B cell (primary cell): ENCODE results near the gene TAPBPL. TPM values are rescaled to one million over a fixed set of nuclear protein-coding genes. Genes with fewer than 3 reads are reported as not detected.

ENCODE experiments used
- ATAC-seq: fragments of 200-7000 bp; cut with Tn5 transposase; one replicate; pipeline ENCODE4 v1.10.0; 2021; ENCODE audit warnings: low read depth, mild to moderate bottlenecking, moderate number of reproducible peaks, moderate library complexity
- CTCF ChIA-PET: fragments of 350-600 bp; sonication (Branson Sonifier 250); formaldehyde crosslinking; loops from one replicate; lab custom pipeline; 2021; ENCODE audit warnings: antibody characterized with exemption, inconsistent platforms; lab: Charles Lee
- POLR2A ChIA-PET: fragments of 350-600 bp; sonication (Branson Sonifier 250); formaldehyde crosslinking; loops from one replicate; lab custom pipeline; 2021; ENCODE audit warnings: antibody characterized with exemption; lab: Charles Lee
- DNase-seq: peaks from one replicate; pipeline ENCODE4 v3.0.0; 2013
- H2AFZ ChIP-seq: 2 replicates; pipeline ENCODE4 v1.6.1; 2012; ENCODE audit warnings: mild to moderate bottlenecking, low read depth, low read length; ENCODE audit not compliant: insufficient read depth, poor library complexity, severe bottlenecking
- H3K27ac ChIP-seq, 2 donors: 1 replicate in 1 of 2; 2 replicates in 1 of 2; pipeline ENCODE4 v1.5.1; 2012 to 2013; ENCODE audit warnings: low read length in 2 of 2, mild to moderate bottlenecking in 2 of 2, moderate library complexity in 1 of 2
- H3K27me3 ChIP-seq, 4 experiments: fragments of 200-600 bp in 1 of 4; sonication (generic) in 1 of 4; replicated peaks in 1 of 4; 1 replicate in 2 of 4; 2 replicates in 2 of 4; pipeline versions ENCODE4 v1.6.1 to v1.7.0; 2013 to 2016; ENCODE audit warnings: low read length in 3 of 4, mild to moderate bottlenecking in 2 of 4, mixed read lengths in 1 of 4, moderate library complexity in 1 of 4; ENCODE audit not compliant: insufficient read depth in 4 of 4, control insufficient read depth in 3 of 4; ENCODE audit errors: control extremely low read depth in 1 of 4
- H3K36me3 ChIP-seq, 2 experiments: replicated peaks in 1 of 2; 1 replicate in 1 of 2; 2 replicates in 1 of 2; pipeline versions ENCODE4 v1.6.1 to v1.7.1; 2013; ENCODE audit warnings: low read length in 1 of 2; ENCODE audit not compliant: insufficient read depth in 2 of 2, control insufficient read depth in 1 of 2; ENCODE audit errors: control extremely low read depth in 1 of 2, extremely low read depth in 1 of 2
- H3K4me1 ChIP-seq, 2 donors: fragments of 200-600 bp in 1 of 2; sonication (generic) in 1 of 2; 1 replicate in 1 of 2; 2 replicates in 1 of 2; pipeline versions ENCODE4 v1.5.1 to v1.6.1; 2013 to 2017; ENCODE audit warnings: low read length in 2 of 2; ENCODE audit not compliant: control insufficient read depth in 2 of 2, insufficient read depth in 2 of 2
- H3K4me2 ChIP-seq: replicated peaks from 2 replicates; pipeline ENCODE3; 2012; ENCODE audit warnings: mild to moderate bottlenecking, low read depth, low read length; ENCODE audit not compliant: poor library complexity, severe bottlenecking
- H3K4me3 ChIP-seq, 5 experiments: fragments of 200-600 bp in 1 of 5; sonication (generic) in 1 of 5; 1 replicate in 3 of 5; 2 replicates in 2 of 5; pipeline versions ENCODE4 v1.5.1 to v1.7.0; 2011 to 2016; ENCODE audit warnings: low read length in 4 of 5, mild to moderate bottlenecking in 4 of 5, low read depth in 2 of 5, control low read depth in 1 of 5, moderate library complexity in 1 of 5; ENCODE audit not compliant: insufficient read depth in 1 of 5; ENCODE audit errors: control extremely low read depth in 1 of 5, extremely low read depth in 1 of 5
- H3K79me2 ChIP-seq: fragments of 200-600 bp; sonication (generic); one replicate; pipeline ENCODE4 v1.6.0; 2016; ENCODE audit warnings: low read length; ENCODE audit not compliant: control insufficient read depth, insufficient read depth
- H3K9ac ChIP-seq: fragments of 200-600 bp; sonication (generic); 2 replicates; pipeline ENCODE4 v1.6.1; 2017; ENCODE audit warnings: mild to moderate bottlenecking, low read length, moderate library complexity
- H3K9me3 ChIP-seq, 3 donors: one replicate each; pipeline versions ENCODE4 v1.6.1 to v1.7.1; 2013; ENCODE audit warnings: low read length in 2 of 3; ENCODE audit not compliant: control insufficient read depth in 2 of 3, insufficient read depth in 1 of 3; ENCODE audit errors: control extremely low read depth in 1 of 3
- H4K20me1 ChIP-seq: 2 replicates; pipeline ENCODE4 v1.6.0; 2012; ENCODE audit warnings: mild to moderate bottlenecking, low read length; ENCODE audit not compliant: insufficient read depth, control insufficient read depth, poor library complexity, severe bottlenecking
- H3K27ac Mint-ChIP-seq: one replicate; pipeline ENCODE4 v1.8.0; 2021; ENCODE audit warnings: mixed read lengths
- H3K27me3 Mint-ChIP-seq: one replicate; pipeline ENCODE4 v1.8.0; 2021; ENCODE audit warnings: mixed read lengths
- H3K4me1 Mint-ChIP-seq: one replicate; pipeline ENCODE4 v1.8.0; 2021; ENCODE audit warnings: mixed read lengths
- H3K4me3 Mint-ChIP-seq: one replicate; pipeline ENCODE4 v1.8.0; 2021; ENCODE audit warnings: mixed read lengths
- H3K9me3 Mint-ChIP-seq: one replicate; pipeline ENCODE4 v1.8.0; 2022; ENCODE audit warnings: mixed read lengths; ENCODE audit not compliant: insufficient read depth
- EZH2 ChIP-seq: IDR thresholded peaks from 2 replicates; pipeline ENCODE4 v1.6.1; 2012; ENCODE audit warnings: borderline replicate concordance, low read depth, mild to moderate bottlenecking, moderate library complexity, low read length; ENCODE audit not compliant: insufficient read depth, poor library complexity, severe bottlenecking
- WGBS: methylation state at CpG from one replicate; pipeline ENCODE4 v1.1.5; 2013; ENCODE audit warnings: missing lambda C conversion rate; ENCODE audit not compliant: insufficient coverage; 5-methylcytosine and 5-hydroxymethylcytosine counted together
- intact Hi-C: fragments of 100-400 bp; cut with micrococcal nuclease; formaldehyde crosslinking; loops from one replicate; pipeline ENCODE4 v1.10.0; 2022
- polyA plus RNA-seq: library from polyadenylated mRNA; depleted of rRNA; stranded (reverse); fragments of >200 nt; gene quantifications from 2 replicates; pipeline ENCODE4 v1.2.3, GENCODE V29; 2012
- total RNA-seq, 2 donors: library from RNA; stranded (reverse); fragments of 120-200 nt in 1 of 2; gene quantifications; 1 replicate in 1 of 2; 2 replicates in 1 of 2; pipeline versions ENCODE4 v1.2.3 to v1.2.4, GENCODE V29; 2013 to 2022
- TF ChIP-seq, protein P1 (sequence below): fragments of 200-600 bp; IDR thresholded peaks from one replicate; pipeline ENCODE4 v1.8.0; 2022; ENCODE audit warnings: antibody characterized with exemption, mild to moderate bottlenecking

Gene TAPBPL
- total and polyA plus RNA-seq, 2 donors (not counting 1 experiment from before 2014, with no cell fraction given): 80.5 to 103 TPM

DNA sequence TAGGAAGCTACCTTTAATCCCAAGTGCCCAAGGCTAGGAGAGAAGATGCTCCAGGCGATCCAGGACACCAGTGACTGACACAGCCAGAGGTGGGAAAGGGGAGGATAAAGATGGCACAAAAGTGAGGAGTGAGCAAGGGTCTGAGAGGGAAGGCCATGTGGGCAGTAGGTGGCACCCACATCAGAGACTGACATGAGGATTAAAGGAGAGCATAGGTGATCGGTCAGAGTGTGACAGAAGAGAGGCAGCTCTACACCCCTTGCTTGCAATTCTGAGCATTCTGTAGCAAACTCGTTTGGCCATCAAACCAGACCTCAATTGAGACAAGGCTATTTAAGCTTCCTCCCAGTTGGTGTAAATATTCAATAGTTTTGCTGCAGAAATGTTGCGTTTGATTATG, 7.8 kb upstream of the TAPBPL start:
- no peaks in the 10 kb centered on the region for H3K9me3 Mint-ChIP-seq
- WGBS: 69% methylated on average over 2 of the region's 4 CpGs
- H2AFZ ChIP-seq: peak overlapping the region; percentile 11
- H3K27me3 ChIP-seq: no peaks in the 10 kb centered on the region
- no peaks in the 10 kb centered on the region for H3K9me3 ChIP-seq
- TF ChIP-seq EZH2: no peak
- TF ChIP-seq, protein P1, sequence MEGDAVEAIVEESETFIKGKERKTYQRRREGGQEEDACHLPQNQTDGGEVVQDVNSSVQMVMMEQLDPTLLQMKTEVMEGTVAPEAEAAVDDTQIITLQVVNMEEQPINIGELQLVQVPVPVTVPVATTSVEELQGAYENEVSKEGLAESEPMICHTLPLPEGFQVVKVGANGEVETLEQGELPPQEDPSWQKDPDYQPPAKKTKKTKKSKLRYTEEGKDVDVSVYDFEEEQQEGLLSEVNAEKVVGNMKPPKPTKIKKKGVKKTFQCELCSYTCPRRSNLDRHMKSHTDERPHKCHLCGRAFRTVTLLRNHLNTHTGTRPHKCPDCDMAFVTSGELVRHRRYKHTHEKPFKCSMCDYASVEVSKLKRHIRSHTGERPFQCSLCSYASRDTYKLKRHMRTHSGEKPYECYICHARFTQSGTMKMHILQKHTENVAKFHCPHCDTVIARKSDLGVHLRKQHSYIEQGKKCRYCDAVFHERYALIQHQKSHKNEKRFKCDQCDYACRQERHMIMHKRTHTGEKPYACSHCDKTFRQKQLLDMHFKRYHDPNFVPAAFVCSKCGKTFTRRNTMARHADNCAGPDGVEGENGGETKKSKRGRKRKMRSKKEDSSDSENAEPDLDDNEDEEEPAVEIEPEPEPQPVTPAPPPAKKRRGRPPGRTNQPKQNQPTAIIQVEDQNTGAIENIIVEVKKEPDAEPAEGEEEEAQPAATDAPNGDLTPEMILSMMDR: no peak
- peak overlapping the region; percentile 92 for H3K4me3 Mint-ChIP-seq
- ChIA-PET CTCF (interaction anchor here (1.1 to 7.9 kb wide), 6 partner anchors 12 to 94 kb away, joined by 3 to 115 read pairs (median 6); partner anchors contain the start of genes MRPL51 and VAMP1), POLR2A (interaction anchor here (1.0 to 6.9 kb wide), 6 partner anchors 8 to 49 kb away, joined by 4 to 66 read pairs (median 23); partner anchors contain the start of genes MRPL51, TAPBPL and VAMP1)
- peak overlapping the region; percentile 73 for H3K4me2 ChIP-seq
- peaks cover 63% of the 10 kb centered on the region for H3K4me1 Mint-ChIP-seq
- H4K20me1 ChIP-seq: no peaks in the 10 kb centered on the region
- H3K27ac ChIP-seq: peak overlapping the region; percentile 62 to 78
- H3K79me2 ChIP-seq: peaks cover 23% of the 10 kb centered on the region
- no peaks in the 10 kb centered on the region for H3K27me3 Mint-ChIP-seq
- H3K36me3 ChIP-seq: peaks cover 0 to 3% of the 10 kb centered on the region in 2 experiments
- H3K27ac Mint-ChIP-seq: peak overlapping the region; percentile 92
- peak overlapping the region in 2 of 5 experiments; percentile 17 to 46 for H3K4me3 ChIP-seq
- peaks cover 44 to 57% of the 10 kb centered on the region in 2 donors for H3K4me1 ChIP-seq
- ATAC-seq (no peak), DNase-seq (no peak)
- peak overlapping the region; percentile 1 for H3K9ac ChIP-seq
- intact Hi-C loops: loop anchor here (1.0 kb wide), 2 partner anchors 8 to 11 kb away; partner anchors contain the start of gene TAPBPL
